ENCODE measurements around the gene CFAP77.

CFAP77 gene

GRCh38 chr9:132514011-132514744 lies 104.2 kb downstream of the CFAP77 start:
- DNase-seq (ENCODE audit: low read depth in 1 of 2, low spot score in 1 of 2) = no peak

- DNase-seq (ENCODE audit: low read depth in 1 of 2, low spot score in 1 of 2) = no peak
Observed at GRCh38 chr9:132514821-132515220, 104.8 kb downstream of the CFAP77 start.

DNA sequence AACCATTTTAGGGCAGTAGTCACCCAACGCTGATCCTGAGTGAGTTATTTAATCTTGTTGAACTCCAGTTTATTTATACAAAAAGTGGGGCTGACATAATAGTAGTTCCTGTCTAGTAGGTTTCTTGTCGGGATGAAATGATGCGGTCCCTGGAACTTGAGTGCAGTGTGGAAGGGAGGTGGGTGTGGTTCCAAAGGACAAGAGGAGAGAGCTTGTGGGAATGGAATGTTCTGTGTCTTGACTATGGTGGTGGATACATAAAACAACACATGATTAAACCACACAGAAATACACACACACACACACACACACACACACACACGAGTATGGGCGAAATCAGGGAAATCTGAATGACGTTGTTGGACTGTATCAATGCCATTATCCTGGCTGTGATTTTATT lies 106.3 kb downstream of the CFAP77 start:
- no peak for DNase-seq (ENCODE audit: low read depth in 1 of 2, low spot score in 1 of 2)

- no peak for DNase-seq (ENCODE audit: low read depth in 1 of 2, low spot score in 1 of 2)
Observed at GRCh38 chr9:132516911-132517310, 106.9 kb downstream of the CFAP77 start.

- DNase-seq (ENCODE audit: low read depth in 1 of 2, low spot score in 1 of 2) = no peak
Observed at GRCh38 chr9:132517815-132518550, 108.0 kb downstream of the CFAP77 start.

DNA sequence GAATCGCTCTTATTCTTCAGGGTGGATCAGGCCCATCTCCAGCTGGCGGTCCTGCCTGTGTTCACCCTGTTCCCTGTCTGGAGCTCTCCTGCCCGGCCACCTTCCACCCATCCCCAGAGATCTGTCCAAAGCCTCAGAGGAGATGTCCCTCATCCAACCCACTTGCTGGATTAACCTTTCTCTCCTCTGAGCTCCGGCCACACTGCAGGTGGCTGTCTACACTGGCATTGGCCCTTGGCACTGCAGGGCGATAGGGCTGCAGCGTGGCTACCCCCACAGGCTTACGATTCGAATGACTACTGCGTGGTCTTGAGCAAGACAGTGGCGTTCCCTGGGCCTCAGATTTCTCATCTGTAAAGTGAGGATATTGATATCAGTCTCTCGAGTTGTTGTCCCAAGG lies 108.6 kb downstream of the CFAP77 start:
- DNase-seq (ENCODE audit: low read depth in 1 of 2, low spot score in 1 of 2) = no peak

GRCh38 chr9:132519033-132519432 lies 109.0 kb downstream of the CFAP77 start:
- no peak for DNase-seq (ENCODE audit: low read depth in 1 of 2, low spot score in 1 of 2)

GRCh38 chr9:132520612-132521011 lies 110.6 kb downstream of the CFAP77 start:
- DNase-seq (ENCODE audit: low read depth in 1 of 2, low spot score in 1 of 2) = no peak

DNA sequence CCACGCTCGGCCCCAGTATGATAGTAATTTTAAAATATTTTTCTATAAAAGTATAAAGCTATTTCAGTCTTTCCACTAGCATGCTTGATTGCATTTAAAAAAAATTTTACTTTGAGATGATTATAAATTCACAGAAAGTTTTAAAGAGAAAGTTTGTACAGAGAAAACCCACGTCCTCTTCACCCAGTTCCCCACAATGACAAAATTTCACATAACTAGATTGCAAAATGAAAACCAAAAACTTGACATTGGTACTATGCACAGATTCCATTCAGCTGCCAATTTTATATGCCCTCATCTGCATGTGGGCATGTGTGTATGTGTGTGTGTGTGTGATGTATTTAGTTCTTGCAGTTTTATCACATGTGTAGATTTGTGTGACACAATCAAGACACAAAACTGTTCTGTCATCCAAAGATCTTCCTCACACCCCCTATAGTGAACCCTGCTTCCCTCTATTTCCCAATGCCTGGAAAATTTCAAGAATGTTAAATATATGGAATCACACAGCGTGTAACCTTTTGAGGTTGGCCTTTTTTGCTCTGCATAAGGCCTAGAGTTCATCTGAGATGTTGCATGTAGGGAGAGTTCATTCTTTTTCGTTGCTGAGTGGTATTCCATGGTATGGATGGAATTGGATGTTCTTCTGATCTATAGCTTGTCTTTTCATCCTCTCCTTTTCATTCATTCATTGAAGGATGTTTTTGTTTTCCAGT lies 115.5 kb downstream of the CFAP77 start:
- no peak for DNase-seq (ENCODE audit: low read depth in 1 of 2, low spot score in 1 of 2)

DNA sequence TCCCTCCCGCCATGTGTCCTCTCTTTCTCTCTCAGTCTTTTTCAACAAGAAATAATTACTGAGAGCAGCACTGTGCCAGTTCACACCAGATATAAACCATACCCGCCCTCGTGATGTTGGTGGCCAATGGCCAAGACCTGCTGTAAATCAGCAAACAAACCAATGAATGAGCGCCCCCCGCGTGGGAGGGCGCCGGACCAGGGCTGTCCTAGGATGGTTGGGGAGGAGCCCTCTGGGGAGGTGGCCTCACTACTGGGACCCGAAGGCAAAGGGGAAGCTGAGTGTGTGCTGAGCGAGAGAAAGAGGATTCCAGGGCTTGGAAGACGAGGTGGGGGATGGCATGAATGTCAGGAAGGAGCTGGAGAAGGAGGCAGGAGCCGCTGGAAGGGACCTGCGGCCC lies 121.2 kb downstream of the CFAP77 start:
- no peak for DNase-seq (ENCODE audit: low read depth in 1 of 2, low spot score in 1 of 2)

- no peak for DNase-seq (ENCODE audit: low read depth in 1 of 2, low spot score in 1 of 2)
Observed at GRCh38 chr9:132531710-132532570, 121.9 kb downstream of the CFAP77 start.

GRCh38 chr9:132534832-132535231 lies 124.8 kb downstream of the CFAP77 start:
- no peak for DNase-seq (ENCODE audit: low read depth in 1 of 2, low spot score in 1 of 2)

GRCh38 chr9:132536124-132536523 lies 126.1 kb downstream of the CFAP77 start:
- DNase-seq (ENCODE audit: low read depth in 1 of 2, low spot score in 1 of 2) = no peak

DNA sequence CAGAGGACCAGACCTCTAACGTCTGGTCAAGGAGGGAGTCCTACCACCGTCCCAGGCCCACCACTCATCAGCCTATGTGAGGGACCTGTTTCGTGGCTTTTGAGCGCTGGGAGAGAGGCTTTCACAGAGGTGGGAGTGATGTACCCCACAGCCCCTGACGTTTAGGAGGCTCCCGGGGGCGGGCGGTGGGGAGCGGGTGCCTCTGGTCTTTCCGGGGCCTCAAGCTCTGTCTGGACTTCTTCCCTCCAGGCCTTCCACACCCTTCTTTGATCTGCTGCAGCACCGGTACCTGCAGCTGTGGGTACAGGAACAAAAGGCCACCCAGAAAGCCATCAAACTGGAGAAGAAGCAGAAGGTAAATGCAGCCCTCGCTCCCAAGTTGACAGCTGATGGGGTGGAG lies 127.3 kb downstream of the CFAP77 start:
- DNase-seq (ENCODE audit: low read depth in 1 of 2, low spot score in 1 of 2) = no peak

- no peak for DNase-seq (ENCODE audit: low read depth in 1 of 2, low spot score in 1 of 2)
Observed at GRCh38 chr9:132538071-132538470, 128.1 kb downstream of the CFAP77 start.

DNA sequence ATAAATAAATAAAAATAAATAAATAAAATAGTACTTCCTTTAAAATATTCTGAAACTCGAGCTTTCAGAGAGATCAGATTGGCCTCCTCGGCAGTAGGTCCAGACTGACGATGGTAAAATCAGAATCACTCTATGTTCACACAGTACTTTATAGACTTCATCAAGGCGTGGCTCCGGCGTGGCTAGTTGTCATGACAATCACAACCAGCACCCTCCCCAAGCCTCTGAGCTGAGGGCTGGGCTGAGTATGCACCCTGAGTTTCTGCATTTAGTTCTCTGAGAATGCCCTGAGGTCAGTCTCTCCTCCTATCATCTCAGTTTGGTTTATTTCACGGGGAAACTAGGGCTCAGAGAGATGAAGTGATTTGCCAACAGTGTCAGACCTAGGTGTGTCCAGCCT lies 129.1 kb downstream of the CFAP77 start:
- no peak for DNase-seq (ENCODE audit: low read depth in 1 of 2, low spot score in 1 of 2)

GRCh38 chr9:132541051-132541450 lies 131.0 kb downstream of the CFAP77 start:
- no peak for DNase-seq (ENCODE audit: low read depth in 1 of 2, low spot score in 1 of 2)

GRCh38 chr9:132541870-132542830 lies 132.1 kb downstream of the CFAP77 start:
- no peak for DNase-seq (ENCODE audit: low read depth in 1 of 2, low spot score in 1 of 2)

DNA sequence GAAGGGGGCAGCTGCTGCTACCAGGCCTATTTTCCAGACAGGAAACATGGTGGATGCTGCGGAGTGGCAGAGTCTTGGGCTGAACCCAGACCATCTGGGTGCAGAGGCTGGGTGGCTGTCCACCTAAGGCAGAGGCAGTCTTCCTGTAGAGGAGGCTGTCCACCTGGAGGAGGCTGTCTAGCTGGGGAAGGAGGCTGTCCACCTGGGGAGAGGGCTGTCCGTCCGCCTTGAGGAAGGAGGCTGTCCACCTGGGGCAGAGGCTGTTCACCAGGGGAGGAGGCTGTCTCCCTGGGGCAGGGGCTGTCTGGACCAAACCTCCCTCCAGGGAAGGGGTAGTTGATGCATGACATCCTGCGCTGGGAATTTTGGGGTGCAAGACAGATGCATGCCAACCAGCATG lies 133.2 kb downstream of the CFAP77 start:
- DNase-seq (ENCODE audit: low read depth in 1 of 2, low spot score in 1 of 2) = no peak

DNA sequence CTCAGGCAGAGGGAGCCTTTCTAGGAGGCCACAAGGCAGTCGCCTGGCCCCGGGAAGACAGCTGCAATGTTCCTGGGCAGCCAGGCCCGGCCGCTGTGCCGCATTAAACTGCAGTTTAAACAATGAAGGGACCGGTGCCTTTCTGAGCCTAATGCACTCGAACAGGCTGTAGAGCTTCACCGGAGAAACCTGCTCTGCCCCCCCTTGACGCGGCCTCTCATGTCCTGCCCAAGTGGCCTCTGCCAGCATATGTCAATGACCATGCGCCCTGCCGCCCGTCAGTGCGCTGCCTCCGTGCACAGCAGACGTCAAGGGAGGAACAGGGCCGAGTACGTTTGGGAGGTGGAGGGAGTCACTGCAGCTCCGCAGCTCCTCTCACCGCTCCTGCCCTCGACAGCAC lies 133.9 kb downstream of the CFAP77 start:
- no peak for DNase-seq (ENCODE audit: low read depth in 1 of 2, low spot score in 1 of 2)
